Dedifferentiated amniotic fluid mesenchymal stem cell (primary cell): ENCODE data around the gene OR6K6.

ENCODE experiments used
- DNase-seq: peaks from one replicate; pipeline ENCODE4 v3.0.0-alpha.2; 2016; ENCODE audit errors: extremely low spot score

The OR6K6 gene, protein sequence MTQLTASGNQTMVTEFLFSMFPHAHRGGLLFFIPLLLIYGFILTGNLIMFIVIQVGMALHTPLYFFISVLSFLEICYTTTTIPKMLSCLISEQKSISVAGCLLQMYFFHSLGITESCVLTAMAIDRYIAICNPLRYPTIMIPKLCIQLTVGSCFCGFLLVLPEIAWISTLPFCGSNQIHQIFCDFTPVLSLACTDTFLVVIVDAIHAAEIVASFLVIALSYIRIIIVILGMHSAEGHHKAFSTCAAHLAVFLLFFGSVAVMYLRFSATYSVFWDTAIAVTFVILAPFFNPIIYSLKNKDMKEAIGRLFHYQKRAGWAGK

DNA sequence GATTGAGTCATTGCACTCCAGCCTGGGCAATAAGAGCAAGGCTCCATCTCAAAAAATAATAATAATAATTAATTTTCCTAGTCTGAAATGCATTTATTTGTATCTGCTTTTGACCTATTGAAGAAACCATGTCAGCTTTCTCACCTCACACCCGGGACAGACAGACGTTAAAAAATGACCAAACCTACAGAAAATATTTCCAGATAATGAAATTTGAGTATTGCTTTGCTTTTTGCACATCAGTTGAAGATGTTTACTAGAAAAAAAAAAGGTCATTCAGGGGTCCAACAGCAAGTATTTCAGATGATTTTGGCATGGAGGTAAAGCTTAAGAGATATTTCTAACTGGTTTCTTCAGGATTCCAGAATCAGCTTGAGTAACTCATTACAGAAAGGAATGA, at the start of gene OR6K6:
OR6K6 (plus strand) TSS at position 301 of the 400 bp plus-strand sequence. CDS start 168 bp downstream, outside the sequence.
- no peak for DNase-seq

DNA sequence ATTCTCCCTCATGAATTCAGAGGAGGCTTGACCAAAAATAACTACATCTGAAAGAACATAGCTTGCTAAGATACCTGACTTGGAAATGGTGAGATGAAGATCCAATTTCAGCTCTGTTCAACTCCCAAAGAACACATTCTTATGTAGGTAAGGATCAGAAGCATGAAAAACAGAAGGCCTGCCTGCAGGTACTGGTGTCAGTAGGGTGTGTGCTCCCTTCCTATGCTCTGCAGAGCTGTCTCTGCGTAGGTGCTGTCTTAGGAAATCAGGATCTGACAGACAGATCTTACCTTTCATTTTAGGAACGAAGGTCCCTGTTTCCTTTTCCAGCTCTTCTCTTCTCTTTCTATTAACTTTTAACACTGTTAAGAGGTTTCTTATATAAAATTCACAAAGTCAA, 48.4 kb upstream of the OR6K6 start:
- no peak for DNase-seq

DNA sequence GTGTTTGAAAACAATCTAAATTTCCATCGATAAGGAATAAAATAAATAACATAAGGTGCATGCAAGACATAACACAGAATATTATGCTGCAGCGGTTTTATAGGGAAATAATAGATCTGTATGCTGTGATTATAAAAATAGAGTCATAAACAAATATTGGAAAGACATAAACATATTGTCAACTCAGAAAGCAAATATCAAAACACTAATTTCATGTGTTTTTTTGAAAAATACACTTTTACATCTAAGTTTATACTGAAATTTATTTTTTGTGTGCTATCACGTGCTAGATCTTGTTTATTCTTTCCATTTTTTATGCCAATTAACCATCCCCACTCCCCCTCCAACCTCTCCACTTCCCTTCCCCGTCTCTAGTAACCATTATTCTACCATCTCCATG, 43.4 kb upstream of the OR6K6 start:
- no peak for DNase-seq

DNA sequence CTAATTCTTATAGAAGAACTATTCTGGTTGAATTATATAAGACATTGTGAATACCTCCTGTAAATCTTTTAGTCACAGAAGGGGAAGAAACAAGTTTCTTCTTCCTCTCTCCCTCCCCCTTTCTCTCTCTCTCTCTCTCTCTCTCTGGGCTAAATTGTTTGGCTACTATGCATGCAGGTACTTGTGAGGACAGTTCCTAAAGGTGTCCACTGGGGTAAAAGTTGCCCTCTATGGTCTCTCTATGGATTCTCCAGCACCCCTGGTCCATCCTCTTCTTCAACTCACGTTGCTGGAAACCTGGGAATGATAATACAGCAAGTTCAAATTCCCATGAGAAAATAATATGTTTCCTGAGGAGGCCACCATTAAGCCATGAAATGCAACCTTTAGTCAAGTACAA, 39.8 kb upstream of the OR6K6 start:
- no peak for DNase-seq

DNA sequence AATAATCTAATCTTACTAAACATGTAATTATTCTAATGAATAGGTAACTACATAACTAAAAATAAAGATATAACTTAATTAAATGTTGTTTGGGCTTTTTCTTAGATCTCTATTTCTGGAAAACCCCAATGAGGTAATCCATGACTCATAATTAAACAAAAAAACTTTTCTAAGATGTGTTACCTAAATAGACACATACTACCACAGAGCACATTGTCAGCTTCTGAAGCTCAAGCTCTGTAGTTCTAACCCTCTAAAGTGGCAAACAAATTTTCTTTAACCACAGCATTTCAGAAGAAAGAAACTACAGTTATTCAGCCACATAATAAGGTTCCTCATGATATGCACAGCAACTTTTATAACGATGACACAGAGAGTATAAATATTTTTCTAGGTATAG, 38.2 kb upstream of the OR6K6 start:
- no peak for DNase-seq

DNA sequence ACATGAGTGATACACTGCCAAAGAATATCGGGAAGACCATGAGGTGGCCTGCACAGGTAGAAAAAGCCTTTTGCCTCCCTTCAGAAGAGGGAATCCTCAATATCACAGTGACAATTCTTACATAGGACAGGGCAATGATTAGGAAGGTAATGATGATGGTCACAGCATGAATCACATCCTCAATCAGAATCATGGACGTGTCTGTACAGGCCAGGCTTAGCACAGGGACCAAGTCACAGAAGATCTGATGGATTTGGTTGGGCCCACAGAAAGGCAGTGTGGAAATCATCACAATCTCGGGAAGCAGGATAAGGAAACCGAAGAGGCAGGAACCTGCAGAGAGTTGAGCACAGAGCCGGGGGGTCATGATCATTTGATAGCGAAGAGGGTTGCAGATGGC, 37.2 kb upstream of the OR6K6 start:
- no peak for DNase-seq

DNA sequence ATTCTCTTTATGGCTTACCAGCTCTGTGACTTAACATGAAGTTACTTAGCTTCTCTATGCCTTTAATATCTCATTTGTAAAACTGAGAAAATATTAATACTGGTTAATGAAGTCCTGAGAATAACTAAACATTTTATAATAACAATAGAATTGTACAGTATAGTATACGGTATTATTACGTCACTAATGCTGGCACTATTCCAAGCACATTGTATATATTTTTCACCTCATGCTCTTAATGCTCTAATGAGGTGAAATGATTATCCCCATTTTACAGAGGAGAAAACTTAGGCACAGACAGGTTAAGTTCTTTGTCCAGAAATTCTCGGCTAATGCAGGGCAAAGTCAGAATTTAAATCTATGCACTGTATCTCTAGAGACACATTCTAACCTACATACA, 34.9 kb upstream of the OR6K6 start:
- DNase-seq: no peak

DNA sequence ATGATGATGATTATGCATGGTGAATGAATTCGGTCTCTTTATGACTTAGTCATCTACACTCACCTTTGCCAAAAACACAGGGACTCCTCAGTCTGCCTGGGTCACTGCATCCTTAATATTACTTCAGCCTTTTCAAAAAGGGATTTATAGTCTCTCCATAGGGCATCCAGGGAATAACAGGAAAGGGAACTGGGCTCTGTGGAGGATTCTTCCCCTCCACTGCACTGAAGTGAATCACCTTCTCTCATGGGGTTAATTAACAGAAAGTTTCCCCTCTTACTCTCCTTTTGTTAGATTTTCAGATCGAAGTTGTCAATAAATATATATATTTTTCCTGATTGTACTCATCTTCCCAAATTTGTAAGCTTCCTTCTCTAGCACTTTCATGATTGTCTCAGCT, 33.9 kb upstream of the OR6K6 start, which contains the start of gene OR6K3:
OR6K3 (minus strand) TSS at position 101 of the 400 bp plus-strand sequence. CDS start 2,605 bp downstream, outside the sequence.
- DNase-seq: no peak

DNA sequence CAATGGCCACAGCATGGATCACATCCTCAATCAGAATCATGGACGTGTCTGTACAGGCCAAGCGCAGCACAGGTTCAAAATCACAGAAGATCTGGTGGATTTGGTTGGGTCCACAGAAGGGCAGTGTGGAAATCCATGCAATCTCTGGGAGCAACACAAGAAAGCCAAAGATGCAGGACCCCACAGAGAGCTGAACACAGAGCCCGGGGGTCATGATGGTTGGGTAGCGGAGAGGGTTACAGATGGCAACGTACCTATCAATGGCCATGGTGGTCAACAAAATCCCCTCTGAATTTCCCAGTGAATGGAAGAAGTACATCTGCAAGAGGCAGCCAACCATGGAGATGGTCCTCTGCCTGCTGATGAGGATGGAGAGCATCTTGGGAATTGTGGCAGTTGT, 30.1 kb upstream of the OR6K6 start:
- no peak for DNase-seq

DNA sequence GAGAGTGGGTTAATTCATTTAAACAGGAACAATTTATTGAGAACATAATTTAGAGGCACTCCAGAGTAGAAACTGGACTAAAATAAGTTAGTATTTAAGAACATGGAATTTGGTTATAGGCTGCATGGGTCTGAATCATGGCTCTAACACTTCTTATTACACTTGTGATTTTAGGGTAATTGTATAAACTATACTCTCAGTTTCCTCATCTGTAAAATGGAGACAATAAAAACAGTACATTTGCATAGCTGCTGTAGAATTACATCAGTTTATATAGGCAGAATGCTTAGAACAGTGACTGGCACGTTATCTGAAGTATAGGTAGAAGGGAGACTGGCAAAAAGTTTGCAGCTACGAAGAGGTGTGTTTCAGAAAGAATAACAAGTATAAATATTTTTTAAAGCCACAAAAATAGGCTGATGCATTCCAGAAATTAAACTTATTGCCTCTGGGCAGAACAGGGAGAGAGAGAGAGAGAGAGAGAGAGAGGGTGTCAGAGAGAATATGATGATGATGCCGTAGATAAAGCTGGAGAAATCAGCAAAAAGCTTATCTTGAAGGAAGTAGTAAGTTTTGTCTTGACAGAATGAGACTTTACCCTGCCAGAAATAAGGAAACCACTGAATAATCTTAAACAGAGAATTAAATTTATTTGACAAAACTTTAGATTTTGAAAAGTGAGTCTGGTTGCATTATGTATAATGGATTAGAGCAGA, 25.9 kb upstream of the OR6K6 start:
- DNase-seq: no peak

DNA sequence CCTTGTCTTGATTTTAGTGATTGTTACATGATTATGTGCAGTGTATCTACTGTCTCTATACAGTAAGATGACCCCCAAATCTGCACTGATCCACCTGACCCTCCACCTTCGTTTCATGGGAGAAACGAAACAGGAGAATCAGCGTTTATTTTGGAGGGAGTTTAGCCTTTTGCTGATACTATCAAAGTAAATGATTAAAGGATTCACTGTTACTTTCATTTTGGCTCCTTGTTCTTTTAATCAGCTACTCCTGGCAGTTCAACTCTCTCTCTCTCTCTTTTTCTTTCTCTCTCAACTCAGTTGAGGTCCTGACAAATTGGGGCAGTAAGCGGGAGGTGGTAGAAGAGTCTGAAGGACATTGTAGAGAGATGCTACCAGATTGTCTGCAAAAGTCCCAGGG, 24.1 kb upstream of the OR6K6 start:
- DNase-seq: no peak

DNA sequence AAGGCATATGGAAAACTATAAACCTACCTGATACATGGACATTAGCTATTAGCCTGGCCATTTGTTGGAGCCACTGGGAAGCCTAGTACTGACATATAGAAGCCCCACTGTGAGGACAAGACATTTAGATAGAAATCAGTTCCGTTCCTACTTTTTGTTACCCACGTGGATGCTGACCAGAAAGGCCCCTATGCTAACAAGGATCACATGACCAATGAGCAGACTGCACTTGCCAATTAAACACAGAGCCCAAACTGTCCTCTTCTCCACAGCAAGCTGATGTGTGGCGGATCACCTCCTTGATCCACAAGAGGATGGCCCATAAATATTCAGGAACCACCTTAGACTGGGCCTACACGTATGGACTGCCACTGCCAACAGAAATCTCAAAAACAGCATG, 22.8 kb upstream of the OR6K6 start:
- no peak for DNase-seq

DNA sequence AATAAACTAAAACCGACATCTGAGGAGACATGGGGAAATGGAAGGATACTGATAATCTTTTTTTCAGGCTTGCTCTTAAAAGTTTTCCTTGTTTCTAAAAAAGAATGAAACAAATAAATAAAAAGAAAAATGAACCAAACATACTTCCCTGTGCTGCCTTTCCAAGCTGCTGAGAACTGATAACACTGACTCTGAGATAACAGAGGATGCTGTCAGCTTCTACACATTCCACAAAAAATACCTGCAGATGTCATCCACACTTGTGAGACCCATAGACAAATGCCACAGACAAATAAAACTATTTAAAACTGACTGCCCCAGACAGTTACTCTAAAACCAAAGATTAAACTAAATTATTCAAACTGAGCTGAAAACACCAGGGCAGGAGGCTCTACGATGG, 22.0 kb upstream of the OR6K6 start:
- DNase-seq: no peak

DNA sequence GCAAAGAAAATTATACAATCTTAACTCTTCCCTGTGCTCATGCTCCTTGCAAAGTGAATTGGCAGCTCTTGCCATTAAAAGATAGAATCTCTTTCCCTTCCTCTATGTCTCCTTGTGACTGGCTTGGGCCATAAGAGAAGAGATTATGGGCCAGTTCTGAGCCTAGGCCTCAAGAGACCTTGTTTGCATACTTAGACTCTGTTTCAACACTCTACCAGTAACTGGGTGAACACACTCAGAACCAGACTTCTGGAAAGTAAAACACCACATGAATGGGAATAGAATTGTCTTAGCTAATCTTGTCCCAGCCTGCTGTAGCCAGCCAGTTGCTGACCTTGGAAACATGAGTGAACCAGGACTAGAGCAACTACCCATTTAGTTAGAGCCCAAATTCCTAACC, 18.7 kb upstream of the OR6K6 start:
- no peak for DNase-seq

DNA sequence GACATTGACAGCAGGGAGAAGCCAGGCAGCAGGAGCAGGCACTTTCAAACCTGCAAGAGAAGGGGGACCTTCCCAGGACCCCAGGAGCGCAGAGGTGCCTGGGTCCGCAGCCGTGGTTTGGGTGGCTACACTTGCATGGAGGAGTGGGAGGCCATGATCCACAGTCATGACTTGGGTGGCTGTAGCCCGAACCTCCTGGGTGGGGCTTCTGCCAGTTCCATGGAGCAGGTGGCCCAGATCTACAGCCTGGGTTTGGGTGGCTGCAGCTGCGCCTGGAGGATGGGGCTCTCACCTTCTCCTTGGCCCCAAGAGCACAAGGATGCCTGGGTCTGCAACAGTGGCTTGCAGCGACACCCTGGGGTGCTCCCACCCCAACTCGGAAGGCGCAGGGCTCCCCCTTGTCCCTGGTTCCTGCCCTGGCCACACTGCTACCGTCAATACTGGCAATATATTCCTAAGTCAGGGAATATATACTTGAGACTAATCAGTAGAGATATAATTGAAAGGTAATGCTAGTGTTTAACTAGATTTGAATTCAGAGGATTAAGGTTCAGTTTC, 2.3 kb upstream of the OR6K6 start:
- DNase-seq: no peak

DNA sequence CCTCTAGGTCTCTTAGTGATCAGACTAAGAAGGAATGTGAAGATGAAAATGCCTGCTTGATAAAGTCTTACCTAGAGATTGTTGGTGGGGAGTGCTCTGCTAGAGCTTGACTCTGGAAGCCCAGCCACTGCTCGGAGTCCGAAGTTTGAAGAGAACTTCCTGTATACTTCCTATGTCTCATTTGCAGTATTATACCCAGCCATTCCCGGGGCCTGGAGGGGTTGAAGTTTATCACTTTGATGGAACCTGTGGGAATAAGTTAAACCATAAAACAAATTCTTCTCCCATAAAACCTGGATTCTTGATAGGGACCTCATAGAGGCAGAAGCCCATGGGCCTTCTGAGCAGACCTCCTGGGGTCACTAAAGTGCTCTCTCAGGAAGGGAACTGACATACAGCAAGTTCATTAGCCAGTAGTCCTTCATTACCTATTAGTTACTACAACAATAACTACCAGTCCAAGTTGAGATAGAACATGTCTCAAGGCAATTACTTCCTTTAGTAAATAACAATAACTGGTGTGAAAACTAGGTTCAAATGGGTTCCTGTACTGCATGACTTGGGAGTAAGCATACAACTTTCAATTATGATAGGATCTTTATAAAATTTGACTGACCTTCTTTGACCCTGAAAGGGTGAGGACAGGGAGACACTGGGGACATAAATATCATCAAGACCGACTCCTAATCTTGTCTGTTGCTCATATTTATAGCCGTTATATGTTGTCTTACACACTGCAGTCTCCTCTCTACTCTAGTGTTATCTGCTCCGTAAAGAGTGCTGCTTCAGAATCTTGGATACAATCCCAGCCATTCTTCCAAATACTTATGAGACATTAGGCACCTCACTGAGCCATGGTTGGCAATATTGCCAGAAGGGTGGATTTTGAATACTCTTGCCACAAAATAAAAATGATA, 17.7 kb downstream of the OR6K6 start, which contains the start of gene OR6N1:
OR6N1 (minus strand) TSS at position 246 of the 917 bp plus-strand sequence. CDS start 5,513 bp downstream, outside the sequence.
- DNase-seq: no peak

DNA sequence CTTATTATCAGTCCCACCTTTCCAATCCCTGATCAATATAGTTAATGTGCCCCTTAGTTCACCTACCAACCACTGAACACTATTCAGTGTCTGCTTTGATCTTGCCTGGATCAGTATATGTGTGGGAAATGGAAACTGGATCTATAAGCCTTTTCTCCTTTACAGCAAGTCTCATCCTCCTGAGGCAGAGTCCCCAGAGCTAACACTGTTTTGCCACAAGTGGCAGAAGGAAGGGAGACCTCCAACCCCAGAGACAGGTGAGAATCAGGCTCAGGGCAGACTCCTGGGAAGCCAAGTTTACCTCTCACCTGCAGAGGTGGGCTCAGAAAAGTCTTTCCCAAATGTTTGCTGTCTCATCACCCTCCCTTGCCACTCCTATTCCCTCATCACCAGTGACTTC, 26.6 kb downstream of the OR6K6 start, which contains the start of gene OR6N2:
OR6N2 (minus strand) TSS at position 101 of the 400 bp plus-strand sequence. CDS start 3,569 bp downstream, outside the sequence.
- no peak for DNase-seq

DNA sequence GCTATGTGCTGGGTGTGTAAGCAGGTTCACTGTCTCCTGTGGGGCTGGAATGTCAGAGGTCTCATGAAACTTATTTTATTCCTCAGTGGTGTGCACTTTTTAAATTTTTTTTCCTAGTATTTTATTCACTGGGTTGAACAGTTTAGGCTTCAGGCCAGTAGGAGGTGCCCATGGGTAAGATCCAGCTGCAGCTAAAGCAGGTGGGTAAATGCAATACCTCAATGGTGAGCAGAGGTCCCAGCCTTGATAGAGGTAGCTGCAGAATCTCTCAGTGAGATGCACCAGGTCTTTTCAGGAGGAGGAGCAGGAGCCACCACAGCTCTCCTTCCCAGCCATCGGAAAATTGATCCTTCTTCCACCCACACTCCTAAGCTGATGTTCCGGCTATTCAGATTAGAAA, 39.1 kb downstream of the OR6K6 start:
- no peak for DNase-seq

DNA sequence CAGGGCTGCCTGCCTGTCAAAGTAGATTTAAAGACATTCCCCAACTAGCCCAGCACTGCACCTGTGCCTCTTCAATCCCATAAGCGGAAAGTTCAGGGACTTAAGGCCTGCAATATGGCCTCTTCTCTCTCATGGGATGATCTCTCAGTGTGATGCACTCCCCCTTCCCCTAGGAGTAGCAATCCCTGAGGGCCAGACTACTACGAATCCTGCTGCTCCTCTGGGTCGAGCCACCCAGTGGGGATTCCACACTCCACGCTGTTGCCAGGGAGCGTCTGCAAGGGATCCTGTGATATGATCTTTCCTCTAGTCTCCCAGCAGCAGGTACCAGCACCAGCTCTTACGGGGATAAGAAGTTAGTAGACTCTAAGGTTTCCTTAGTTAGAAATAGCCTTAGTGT, 39.7 kb downstream of the OR6K6 start:
- DNase-seq: no peak

DNA sequence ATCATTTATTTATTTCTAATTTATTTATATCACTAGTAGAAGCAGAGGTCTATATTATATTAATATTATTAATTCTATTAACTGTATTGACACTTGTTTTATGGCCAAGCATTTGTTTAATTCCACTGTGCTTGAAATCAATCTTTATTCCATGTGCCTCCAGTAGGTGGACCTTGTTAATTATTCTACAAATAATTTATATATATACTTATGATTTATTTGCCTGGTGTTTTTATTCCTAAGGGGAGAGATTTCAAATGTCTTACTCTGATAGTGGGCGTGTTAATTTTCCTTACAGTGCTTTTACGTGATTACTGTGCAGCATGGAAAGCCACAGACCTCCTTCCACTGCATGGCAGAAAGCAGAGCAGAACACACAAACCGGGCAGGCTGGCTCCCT, 44.0 kb downstream of the OR6K6 start:
- DNase-seq: no peak

DNA sequence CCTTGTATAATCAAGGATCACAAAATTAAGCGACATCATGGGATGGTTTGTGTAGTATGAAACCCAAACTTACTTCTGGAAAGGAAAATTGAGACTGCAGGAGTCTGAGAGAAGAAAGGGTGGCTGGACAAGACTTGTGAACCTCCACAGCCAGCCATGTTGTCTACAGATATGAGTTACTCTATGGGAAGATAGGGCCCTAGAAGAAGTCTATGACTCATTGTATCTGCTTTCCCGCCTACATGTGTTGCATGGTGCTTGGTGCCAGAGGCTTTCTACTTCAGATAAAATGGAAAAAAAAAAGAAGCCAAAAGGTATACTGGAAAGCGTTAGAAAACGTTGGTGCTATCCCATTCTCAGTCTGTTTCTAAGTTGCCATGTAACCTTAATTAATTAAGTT, 45.2 kb downstream of the OR6K6 start:
- no peak for DNase-seq

DNA sequence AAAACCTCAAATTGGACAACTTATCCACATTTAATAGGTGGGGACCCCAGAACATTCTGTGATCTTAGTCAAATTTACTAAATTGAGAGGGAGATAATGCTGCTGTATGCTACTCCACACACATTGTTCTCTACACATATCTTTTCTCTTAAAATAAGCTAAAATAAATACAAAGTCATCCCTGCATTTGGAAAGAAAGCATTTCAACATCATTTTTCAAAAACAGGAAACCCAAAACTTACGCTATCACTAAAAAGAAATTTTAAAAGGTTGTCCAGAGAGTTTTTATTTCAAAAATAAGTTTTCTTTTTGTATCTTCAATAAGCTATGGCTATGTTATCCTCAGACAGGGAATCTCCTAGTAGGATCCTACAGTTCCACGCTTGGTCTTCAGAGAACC, 46.0 kb downstream of the OR6K6 start:
- DNase-seq: no peak
